ENCODE results near the gene TTLL12. TPM values are rescaled to one million over a fixed set of nuclear protein-coding genes. Genes with fewer than 3 reads are reported as not detected.

The TTLL12 gene
- total RNA-seq, 1 donor from 2014 or later = 15.1 TPM

- no peak overlapping the region for H3K4me3 Mint-ChIP-seq (ENCODE audit: unreplicated experiment)
- H3K27me3 Mint-ChIP-seq (ENCODE audit: unreplicated experiment) = peaks cover 2% of the 10 kb centered on the region
- DNase-seq (ENCODE audit: low spot score) = no peak
- no peak for TF ChIP-seq CTCF (IDR thresholded peaks at IDR 0.05; ENCODE audit: unreplicated experiment)
- no peaks in the 10 kb centered on the region for H3K9me3 Mint-ChIP-seq (ENCODE audit: unreplicated experiment)
- H3K27ac Mint-ChIP-seq (ENCODE audit: unreplicated experiment) = no peak overlapping the region
- peaks cover 34% of the 10 kb centered on the region for H3K4me1 Mint-ChIP-seq (ENCODE audit: unreplicated experiment)
- H3K36me3 Mint-ChIP-seq (ENCODE audit: low read depth, unreplicated experiment) = no peaks in the 10 kb centered on the region
Measured at GRCh38 chr22:43167001-43167589, 19.8 kb downstream of the TTLL12 start.

GRCh38 chr22:43166132-43166930, 20.6 kb downstream of the TTLL12 start:
- DNase-seq (ENCODE audit: low spot score) = no peak
- no peaks in the 10 kb centered on the region for H3K36me3 Mint-ChIP-seq (ENCODE audit: low read depth, unreplicated experiment)
- no peaks in the 10 kb centered on the region for H3K9me3 Mint-ChIP-seq (ENCODE audit: unreplicated experiment)
- H3K4me3 Mint-ChIP-seq (ENCODE audit: unreplicated experiment) = no peak overlapping the region
- H3K27ac Mint-ChIP-seq (ENCODE audit: unreplicated experiment) = no peak overlapping the region
- peaks cover 2% of the 10 kb centered on the region for H3K27me3 Mint-ChIP-seq (ENCODE audit: unreplicated experiment)
- TF ChIP-seq CTCF (IDR thresholded peaks at IDR 0.05; ENCODE audit: unreplicated experiment) = no peak
- peaks cover 32% of the 10 kb centered on the region for H3K4me1 Mint-ChIP-seq (ENCODE audit: unreplicated experiment)

GRCh38 chr22:43164636-43165035, 22.3 kb downstream of the TTLL12 start:
- no peak for DNase-seq (ENCODE audit: low spot score)
- TF ChIP-seq CTCF (IDR thresholded peaks at IDR 0.05; ENCODE audit: unreplicated experiment) = no peak
- Mint-ChIP-seq H3K27ac (ENCODE audit: unreplicated experiment) (no peak overlapping the region), H3K9me3 (ENCODE audit: unreplicated experiment) (no peaks in the 10 kb centered on the region), H3K27me3 (ENCODE audit: unreplicated experiment) (peaks cover 6% of the 10 kb centered on the region), H3K36me3 (ENCODE audit: low read depth, unreplicated experiment) (no peaks in the 10 kb centered on the region), H3K4me1 (ENCODE audit: unreplicated experiment) (peaks cover 19% of the 10 kb centered on the region), H3K4me3 (ENCODE audit: unreplicated experiment) (no peak overlapping the region)

- Mint-ChIP-seq H3K4me3 (ENCODE audit: unreplicated experiment) (no peak overlapping the region), H3K27me3 (ENCODE audit: unreplicated experiment) (peaks cover 6% of the 10 kb centered on the region), H3K4me1 (ENCODE audit: unreplicated experiment) (peaks cover 16% of the 10 kb centered on the region), H3K36me3 (ENCODE audit: low read depth, unreplicated experiment) (no peaks in the 10 kb centered on the region), H3K9me3 (ENCODE audit: unreplicated experiment) (no peaks in the 10 kb centered on the region), H3K27ac (ENCODE audit: unreplicated experiment) (no peak overlapping the region)
- no peak for DNase-seq (ENCODE audit: low spot score)
- no peak for TF ChIP-seq CTCF (IDR thresholded peaks at IDR 0.05; ENCODE audit: unreplicated experiment)
Measured at GRCh38 chr22:43163241-43163795, 23.6 kb downstream of the TTLL12 start.

Data from endothelial cell (in vitro differentiated cells).